Esophagus muscularis mucosa (tissue), 4 donors: ENCODE data around the gene MAP3K6. TPM values are rescaled to one million over a fixed set of nuclear protein-coding genes. Genes with fewer than 3 reads are reported as not detected.

ENCODE experiments used
- DNase-seq: peaks from one replicate; pipeline ENCODE4 v3.0.0-alpha.2; 2017; ENCODE audit errors: extremely low spot score
- H3K27ac ChIP-seq, 4 donors: fragments of 200-600 bp; sonication (generic); replicated peaks in 1 of 4; 1 replicate in 3 of 4; 2 replicates in 1 of 4; pipeline ENCODE4 v1.5.1; 2016 to 2019; ENCODE audit warnings: mild to moderate bottlenecking in 1 of 4
- H3K27me3 ChIP-seq, 4 donors: fragments of 200-600 bp; sonication (generic); one replicate each; pipeline versions ENCODE4 v1.5.1 to v1.6.0; 2016 to 2019
- H3K36me3 ChIP-seq, 4 donors: fragments of 200-600 bp; sonication (generic); one replicate each; pipeline ENCODE4 v1.5.1; 2016 to 2019
- H3K4me1 ChIP-seq, 4 donors: fragments of 200-600 bp; sonication (generic); one replicate each; pipeline ENCODE4 v1.5.1; 2016 to 2019
- H3K4me3 ChIP-seq, 4 donors: fragments of 200-600 bp; sonication (generic); 1 replicate in 2 of 4; 2 replicates in 2 of 4; pipeline ENCODE4 v1.5.1; 2016 to 2019; ENCODE audit warnings: mild to moderate bottlenecking in 4 of 4, moderate library complexity in 1 of 4
- H3K9me3 ChIP-seq, 4 donors: fragments of 200-600 bp; sonication (generic); 1 replicate in 3 of 4; 2 replicates in 1 of 4; pipeline ENCODE4 v1.5.1; 2016 to 2019
- CTCF ChIP-seq, 3 experiments: fragments of 200-600 bp in 2 of 3; fragments of 450-650 bp in 1 of 3; sonication (generic) in 2 of 3; IDR thresholded peaks; one replicate each; pipeline ENCODE4 v1.5.1; 2017 to 2019; ENCODE audit warnings: antibody characterized with exemption in 3 of 3, mild to moderate bottlenecking in 2 of 3, moderate library complexity in 1 of 3
- EP300 ChIP-seq: sonication (generic); formaldehyde crosslinking; IDR thresholded peaks from one replicate; pipeline ENCODE4 v1.6.1; 2017; ENCODE audit warnings: antibody characterized with exemption
- POLR2A ChIP-seq: fragments of 450-650 bp; IDR thresholded peaks from one replicate; pipeline ENCODE4 v1.6.1; 2017; ENCODE audit warnings: antibody characterized with exemption, moderate library complexity, mild to moderate bottlenecking, low read depth
- POLR2AphosphoS5 ChIP-seq, 2 donors: sonication (generic); formaldehyde crosslinking; IDR thresholded peaks; one replicate each; pipeline ENCODE4 v1.6.1; 2017; ENCODE audit warnings: antibody characterized with exemption in 2 of 2
- WGBS: methylation state at CpG from one replicate; pipeline ENCODE4 v1.1.5; 2018; 5-methylcytosine and 5-hydroxymethylcytosine counted together
- intact Hi-C: fragments of 100-400 bp; cut with DNase I; formaldehyde crosslinking; loops from one replicate; pipeline ENCODE4 v1.15.1; 2023
- total RNA-seq, 4 donors: library from RNA; depleted of rRNA; stranded (reverse); fragments of >200 nt; gene quantifications; one replicate each; pipeline versions ENCODE4 v1.1.0 to v1.2.1, GENCODE V29; 2016

The MAP3K6 gene
- total RNA-seq, 4 donors from 2014 or later = 29.7 to 80.1 (median 55.4) TPM

- Histone ChIP-seq H3K36me3 (peaks cover 79 to 100% (median 100%) of the 10 kb centered on the region in 4 donors), H3K27me3 (no peaks in the 10 kb centered on the region), H3K4me1 (peaks cover 18 to 36% (median 32%) of the 10 kb centered on the region in 4 donors), H3K4me3 (no peak overlapping the region), H3K27ac (no peak overlapping the region), H3K9me3 (no peaks in the 10 kb centered on the region)
- intact Hi-C loops = no loop called here
- no peak for TF ChIP-seq POLR2AphosphoS5 (IDR thresholded peaks at IDR 0.05)
- no peak for TF ChIP-seq EP300
- TF ChIP-seq POLR2A = no peak
- TF ChIP-seq CTCF (IDR thresholded peaks at IDR 0.05) = no peak
- WGBS = 90% methylated on average over 5 of the region's 5 CpGs
- no peak for DNase-seq
These were observed 7.8 kb downstream of the MAP3K6 start for GRCh38 chr1:27358928-27359313.

- no peak for TF ChIP-seq CTCF (IDR thresholded peaks at IDR 0.05)
- no peak for TF ChIP-seq POLR2A
- TF ChIP-seq POLR2AphosphoS5 (IDR thresholded peaks at IDR 0.05) = no peak
- TF ChIP-seq EP300 = no peak
- Histone ChIP-seq H3K4me1 (peaks cover 18 to 30% (median 27%) of the 10 kb centered on the region in 4 donors), H3K4me3 (no peak overlapping the region), H3K27ac (no peak overlapping the region), H3K36me3 (peaks cover 79 to 100% (median 100%) of the 10 kb centered on the region in 4 donors), H3K27me3 (no peaks in the 10 kb centered on the region), H3K9me3 (no peaks in the 10 kb centered on the region)
- DNase-seq = no peak
- WGBS = 90% methylated on average over 21 of the region's 21 CpGs
- intact Hi-C loops = no loop called here
These were observed 8.5 kb downstream of the MAP3K6 start for GRCh38 chr1:27358038-27358927.

GRCh38 chr1:27357281-27358037 lies 9.3 kb downstream of the MAP3K6 start:
- H3K4me1 ChIP-seq = peaks cover 18 to 30% (median 27%) of the 10 kb centered on the region in 4 donors
- peaks cover 73 to 100% (median 96%) of the 10 kb centered on the region in 4 donors for H3K36me3 ChIP-seq
- no peaks in the 10 kb centered on the region for H3K27me3 ChIP-seq
- H3K9me3 ChIP-seq = no peaks in the 10 kb centered on the region
- WGBS = 40% methylated on average over 8 of the region's 40 CpGs
- peak overlapping the region in 1 of 4 donors; percentile 22 for H3K27ac ChIP-seq
- intact Hi-C loops = loop anchor here (1.0 to 2.0 kb wide), 2 partner anchors 31 to 57 kb away; no protein-coding TSS in a partner anchor
- H3K4me3 ChIP-seq = peak overlapping the region in 2 of 4 donors; percentile 16 to 29
- no peak for DNase-seq
- TF ChIP-seq POLR2A = no peak
- peak in 1 of 2 donors; percentile 70 for TF ChIP-seq POLR2AphosphoS5 (IDR thresholded peaks at IDR 0.05)
- no peak for TF ChIP-seq EP300
- TF ChIP-seq CTCF (IDR thresholded peaks at IDR 0.05) = peak; percentile 95 to 98 (median 97)

- peaks cover 66 to 93% (median 90%) of the 10 kb centered on the region in 4 donors for H3K36me3 ChIP-seq
- peaks cover 18 to 30% (median 27%) of the 10 kb centered on the region in 4 donors for H3K4me1 ChIP-seq
- H3K9me3 ChIP-seq = no peaks in the 10 kb centered on the region
- H3K27me3 ChIP-seq = no peaks in the 10 kb centered on the region
- TF ChIP-seq POLR2AphosphoS5 (IDR thresholded peaks at IDR 0.05) (no peak), EP300 (no peak), CTCF (IDR thresholded peaks at IDR 0.05) (no peak), POLR2A (no peak)
- no peak overlapping the region for H3K27ac ChIP-seq
- no peak overlapping the region for H3K4me3 ChIP-seq
- no peak for DNase-seq
- 80% methylated on average over 20 of the region's 37 CpGs for WGBS
- intact Hi-C loops = loop anchor here (1.0 to 2.0 kb wide), 2 partner anchors 32 to 56 kb away; no protein-coding TSS in a partner anchor
These were observed 10.0 kb downstream of the MAP3K6 start for GRCh38 chr1:27356619-27357280.
